ENCODE data around the gene STAB2.
A peak's percentile ranks its signal among the peaks of the same experiment; 100 is the strongest.

Gene STAB2

DNA sequence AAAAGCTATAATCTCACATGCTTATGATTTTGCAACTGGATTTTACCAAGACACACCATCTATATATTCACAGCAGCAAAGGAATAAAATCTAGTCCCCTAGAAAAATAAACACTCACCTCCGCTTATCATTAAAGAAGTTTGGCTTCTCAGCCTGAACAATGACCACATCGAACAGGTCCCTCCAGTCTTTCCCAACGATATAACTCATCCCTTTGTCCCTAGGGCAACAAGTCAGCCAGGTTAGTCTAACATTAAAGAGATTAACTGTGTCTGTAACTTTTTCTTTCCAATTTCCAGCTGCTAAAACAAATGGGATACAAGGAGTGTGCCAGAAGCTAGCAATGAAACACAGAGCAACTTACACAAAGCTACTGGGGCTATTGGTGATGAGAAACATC, 206.0 kb downstream of the STAB2 start:
- H3K27me3 ChIP-seq (ENCODE audit: control insufficient read depth in 1 of 2, insufficient read depth in 2 of 2, low read length in 2 of 2), result no peaks in the 10 kb centered on the region
- H3K36me3 ChIP-seq (ENCODE audit: control insufficient read depth in 2 of 2, insufficient read depth in 2 of 2, low read length in 2 of 2), result peaks cover 33 to 58% of the 10 kb centered on the region in 2 donors
- H3K9me3 ChIP-seq (ENCODE audit: control insufficient read depth in 2 of 2, low read length in 2 of 2), result no peaks in the 10 kb centered on the region
- no peak overlapping the region for H3K9ac ChIP-seq (ENCODE audit: low read length in 2 of 2)
- peaks cover 9% of the 10 kb centered on the region for H3K4me1 ChIP-seq (ENCODE audit: control insufficient read depth, insufficient read depth, low read length)
- no peak overlapping the region for H3K4me3 ChIP-seq (ENCODE audit: low read length in 2 of 2)
- no peak overlapping the region for H3K27ac ChIP-seq (ENCODE audit: low read length)

DNA sequence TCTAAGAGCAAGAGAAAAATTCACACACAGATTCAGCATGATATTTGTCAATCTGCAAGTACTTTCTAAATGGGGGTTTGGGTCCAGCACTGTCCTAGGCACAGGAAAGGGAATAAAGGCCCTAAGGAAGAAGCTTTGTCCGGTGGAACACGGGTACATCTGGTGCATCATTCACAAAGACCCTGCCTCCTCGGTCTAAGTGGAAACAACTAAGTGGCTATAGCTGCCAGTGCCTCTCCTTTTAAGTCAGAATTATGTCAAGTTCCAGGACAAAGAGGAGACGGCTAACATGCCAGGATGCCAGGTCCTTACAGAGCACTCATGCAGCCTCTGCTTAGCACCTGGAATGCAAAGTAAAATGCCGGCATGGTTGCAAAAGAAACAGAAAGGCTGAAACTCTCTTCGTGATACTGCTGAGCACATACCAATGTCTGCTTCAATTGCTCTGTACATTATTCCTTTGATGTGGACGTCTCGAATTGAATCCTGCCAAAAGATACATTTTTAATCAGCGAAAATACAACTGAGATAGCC, 206.5 kb downstream of the STAB2 start:
- no peaks in the 10 kb centered on the region for H3K9me3 ChIP-seq (ENCODE audit: control insufficient read depth in 2 of 2, low read length in 2 of 2)
- H3K4me3 ChIP-seq (ENCODE audit: low read length in 2 of 2), result no peak overlapping the region
- no peak overlapping the region for H3K27ac ChIP-seq (ENCODE audit: low read length)
- no peak overlapping the region for H3K9ac ChIP-seq (ENCODE audit: low read length in 2 of 2)
- peaks cover 35 to 58% of the 10 kb centered on the region in 2 donors for H3K36me3 ChIP-seq (ENCODE audit: control insufficient read depth in 2 of 2, insufficient read depth in 2 of 2, low read length in 2 of 2)
- peaks cover 9% of the 10 kb centered on the region for H3K4me1 ChIP-seq (ENCODE audit: control insufficient read depth, insufficient read depth, low read length)
- no peaks in the 10 kb centered on the region for H3K27me3 ChIP-seq (ENCODE audit: control insufficient read depth in 1 of 2, insufficient read depth in 2 of 2, low read length in 2 of 2)

DNA sequence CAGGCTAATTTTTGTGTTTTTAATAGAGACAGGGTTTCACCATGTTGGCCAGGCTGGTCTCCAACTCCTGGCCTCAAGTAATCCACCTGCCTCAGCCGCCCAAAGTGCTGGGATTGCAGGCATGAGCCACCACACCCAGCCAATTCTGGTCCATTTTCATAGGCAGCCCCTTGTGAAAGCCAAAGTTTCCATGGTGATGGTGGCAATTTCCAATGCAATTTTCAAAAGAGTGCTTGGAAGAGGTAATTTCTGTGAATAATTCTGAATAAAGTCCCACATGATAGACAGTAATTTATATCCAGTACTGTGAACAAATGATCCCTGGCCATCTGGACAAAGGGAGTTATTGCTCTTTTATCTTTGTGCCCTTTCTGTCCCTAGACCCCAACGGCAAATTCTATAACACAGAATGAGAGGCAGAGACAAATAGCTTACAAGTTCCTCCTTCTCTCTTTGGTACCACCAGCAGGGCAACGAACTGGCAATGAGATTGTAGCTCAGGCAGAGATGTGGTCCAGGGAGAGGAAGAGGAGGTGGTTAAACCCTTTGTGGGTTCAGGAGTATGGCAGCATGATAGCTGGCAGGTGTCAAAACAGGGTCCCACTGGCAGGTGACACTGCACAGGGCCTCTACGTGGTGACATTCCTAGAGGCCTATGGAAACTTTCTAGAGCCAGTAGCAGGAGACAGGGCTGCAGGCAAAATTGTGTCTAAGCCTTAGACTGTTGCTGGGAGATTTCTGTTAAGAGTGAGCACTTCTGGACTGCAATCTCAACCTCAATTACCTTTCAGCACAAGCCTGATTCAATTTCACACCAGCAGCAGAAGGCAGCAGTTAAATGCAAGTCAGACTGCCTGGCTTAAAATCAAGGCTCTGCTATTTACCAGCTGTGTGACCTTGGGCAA, 207.5 kb downstream of the STAB2 start:
- Histone ChIP-seq H3K27ac (ENCODE audit: low read length) (no peak overlapping the region), H3K9me3 (ENCODE audit: control insufficient read depth in 2 of 2, low read length in 2 of 2) (no peaks in the 10 kb centered on the region), H3K9ac (ENCODE audit: low read length in 2 of 2) (no peak overlapping the region), H3K4me1 (ENCODE audit: control insufficient read depth, insufficient read depth, low read length) (peaks cover 11% of the 10 kb centered on the region), H3K27me3 (ENCODE audit: control insufficient read depth in 1 of 2, insufficient read depth in 2 of 2, low read length in 2 of 2) (no peaks in the 10 kb centered on the region), H3K4me3 (ENCODE audit: low read length in 2 of 2) (no peak overlapping the region), H3K36me3 (ENCODE audit: control insufficient read depth in 2 of 2, insufficient read depth in 2 of 2, low read length in 2 of 2) (peaks cover 35 to 54% of the 10 kb centered on the region in 2 donors)

DNA sequence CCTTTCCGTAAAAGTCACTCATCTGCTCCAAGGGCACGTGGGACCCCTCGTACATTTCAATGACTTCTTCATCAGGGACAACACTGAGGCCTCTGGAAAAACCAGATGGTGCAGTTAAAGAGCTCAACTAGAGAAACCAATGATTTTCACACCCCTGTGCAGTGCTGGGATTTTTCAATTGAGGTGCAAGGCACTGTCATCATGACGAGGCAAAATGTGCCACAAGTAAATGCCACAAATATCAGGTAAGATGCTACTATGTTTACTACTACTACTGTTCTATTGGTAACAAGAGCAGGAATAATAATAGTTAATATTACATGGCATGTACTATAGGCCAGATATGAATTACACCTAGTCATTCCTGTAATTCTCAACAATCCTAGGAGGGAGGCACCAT, 211.5 kb downstream of the STAB2 start:
- no peak overlapping the region for H3K4me3 ChIP-seq (ENCODE audit: low read length in 2 of 2)
- no peaks in the 10 kb centered on the region for H3K9me3 ChIP-seq (ENCODE audit: control insufficient read depth in 2 of 2, low read length in 2 of 2)
- no peak overlapping the region for H3K27ac ChIP-seq (ENCODE audit: low read length)
- peaks cover 16 to 36% of the 10 kb centered on the region in 2 donors for H3K36me3 ChIP-seq (ENCODE audit: control insufficient read depth in 2 of 2, insufficient read depth in 2 of 2, low read length in 2 of 2)
- no peaks in the 10 kb centered on the region for H3K27me3 ChIP-seq (ENCODE audit: control insufficient read depth in 1 of 2, insufficient read depth in 2 of 2, low read length in 2 of 2)
- peaks cover 34% of the 10 kb centered on the region for H3K4me1 ChIP-seq (ENCODE audit: control insufficient read depth, insufficient read depth, low read length)
- H3K9ac ChIP-seq (ENCODE audit: low read length in 2 of 2), result no peak overlapping the region

DNA sequence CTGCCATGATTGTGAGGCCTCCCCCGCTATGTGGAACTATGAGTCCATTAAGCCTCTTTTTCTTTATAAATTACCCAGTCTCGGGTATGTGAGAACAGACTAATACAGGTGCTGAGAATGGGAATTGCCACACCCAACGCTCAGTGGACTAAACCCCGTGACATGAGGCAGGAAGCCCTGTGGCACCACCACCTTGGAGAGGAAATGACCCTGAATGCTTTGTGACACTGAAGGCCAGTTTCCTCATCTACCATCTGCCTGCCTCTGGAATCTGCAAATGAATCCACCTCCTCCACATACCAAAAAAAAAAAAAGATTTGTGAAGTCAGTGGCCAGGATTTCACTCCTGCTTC, 212.4 kb downstream of the STAB2 start:
- Histone ChIP-seq H3K9me3 (ENCODE audit: control insufficient read depth in 2 of 2, low read length in 2 of 2) (no peaks in the 10 kb centered on the region), H3K4me3 (ENCODE audit: low read length in 2 of 2) (no peak overlapping the region), H3K9ac (ENCODE audit: low read length in 2 of 2) (no peak overlapping the region), H3K36me3 (ENCODE audit: control insufficient read depth in 2 of 2, insufficient read depth in 2 of 2, low read length in 2 of 2) (peaks cover 14 to 30% of the 10 kb centered on the region in 2 donors), H3K4me1 (ENCODE audit: control insufficient read depth, insufficient read depth, low read length) (peaks cover 32% of the 10 kb centered on the region), H3K27ac (ENCODE audit: low read length) (no peak overlapping the region), H3K27me3 (ENCODE audit: control insufficient read depth in 1 of 2, insufficient read depth in 2 of 2, low read length in 2 of 2) (no peaks in the 10 kb centered on the region)

DNA sequence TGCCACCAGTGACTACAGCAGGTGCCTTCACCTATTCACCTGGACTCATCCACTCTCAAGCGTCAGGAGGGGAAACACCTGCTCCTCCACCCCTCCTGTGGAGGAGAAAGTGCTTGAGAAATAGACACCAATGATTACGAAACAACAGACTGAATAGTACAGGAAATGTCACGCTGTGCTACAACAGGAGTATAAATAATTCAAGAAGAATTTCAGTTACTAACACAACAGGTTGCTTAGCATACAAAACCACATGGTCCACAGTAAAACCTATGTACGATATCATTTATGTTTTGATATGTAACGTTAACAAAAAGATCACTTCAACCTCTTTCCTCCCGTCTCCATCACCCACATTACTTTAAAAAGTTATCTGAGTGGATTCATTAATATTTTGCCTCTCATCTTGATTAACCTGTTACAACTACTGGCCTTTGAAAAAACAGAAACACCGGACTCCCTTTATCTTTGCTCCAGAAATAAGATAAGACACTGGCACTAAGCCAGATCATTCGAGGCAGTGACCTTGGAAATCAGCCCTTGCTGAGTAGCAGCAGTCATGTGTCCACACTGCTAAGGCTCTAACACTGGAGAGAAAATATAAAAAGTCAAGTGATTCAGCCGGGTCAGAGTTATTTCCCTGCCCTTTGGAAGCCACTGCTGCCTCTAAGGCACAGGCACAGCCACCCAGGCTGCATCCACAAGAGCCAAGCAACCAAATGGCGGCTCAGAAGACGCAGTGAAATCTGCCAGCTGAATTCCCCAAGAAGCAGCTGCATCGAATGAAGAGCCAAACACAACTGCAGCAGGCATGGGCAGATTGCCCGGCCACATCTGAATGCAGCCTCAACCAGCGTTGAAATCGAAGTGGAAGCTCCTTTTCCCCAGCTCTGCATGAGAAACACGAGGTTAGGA, 213.0 kb downstream of the STAB2 start:
- Histone ChIP-seq H3K9ac (ENCODE audit: low read length in 2 of 2) (peak overlapping the region; percentile 8 to 47), H3K4me1 (ENCODE audit: control insufficient read depth, insufficient read depth, low read length) (peaks cover 29% of the 10 kb centered on the region), H3K27ac (ENCODE audit: low read length) (peak overlapping the region; percentile 71), H3K27me3 (ENCODE audit: control insufficient read depth in 1 of 2, insufficient read depth in 2 of 2, low read length in 2 of 2) (no peaks in the 10 kb centered on the region), H3K9me3 (ENCODE audit: control insufficient read depth in 2 of 2, low read length in 2 of 2) (no peaks in the 10 kb centered on the region), H3K36me3 (ENCODE audit: control insufficient read depth in 2 of 2, insufficient read depth in 2 of 2, low read length in 2 of 2) (peaks cover 14 to 25% of the 10 kb centered on the region in 2 donors), H3K4me3 (ENCODE audit: low read length in 2 of 2) (peak overlapping the region in 1 of 2 donors; percentile 55)

DNA sequence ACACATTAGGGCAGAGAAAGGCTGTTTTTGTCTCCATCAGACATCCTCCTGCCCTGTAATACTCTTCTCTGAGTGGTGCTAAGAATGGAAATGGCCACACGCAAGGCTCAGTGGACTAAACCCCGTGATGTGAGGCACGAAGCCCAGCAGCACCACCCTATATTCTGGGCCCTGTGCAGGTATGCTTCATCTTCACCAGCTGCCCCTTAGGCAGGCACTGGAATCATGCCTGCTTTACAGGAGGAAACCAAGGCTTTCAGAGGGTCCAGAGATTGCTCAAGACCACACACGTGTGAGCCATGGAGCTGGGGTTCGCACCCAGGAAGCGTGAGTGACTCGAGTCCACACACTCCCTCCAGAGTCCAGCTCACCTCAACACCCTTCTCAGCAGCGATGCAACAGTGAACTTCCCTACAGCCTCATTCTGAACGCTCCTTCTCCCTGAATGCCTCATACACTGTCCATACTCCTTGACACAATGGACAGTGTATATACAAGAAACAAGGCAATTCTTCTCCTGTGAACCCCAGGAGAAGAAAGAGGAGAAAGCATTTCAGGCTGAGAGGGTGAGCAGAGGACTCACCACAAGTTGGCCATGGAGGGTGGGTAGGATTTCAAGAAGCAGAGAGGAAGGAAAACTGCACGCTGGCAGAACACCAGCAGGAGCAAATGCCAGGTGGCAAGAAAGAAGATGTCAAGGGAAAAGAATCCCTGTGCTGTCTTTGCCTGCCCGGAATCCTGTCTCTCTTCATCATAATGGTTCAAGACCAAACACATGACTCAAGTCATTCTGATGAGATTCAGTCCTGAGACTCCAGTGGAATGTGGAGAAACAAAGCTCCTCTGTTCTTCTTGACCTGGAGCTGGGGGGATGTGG, 214.9 kb downstream of the STAB2 start:
- peak overlapping the region; percentile 38 for H3K27ac ChIP-seq (ENCODE audit: low read length)

DNA sequence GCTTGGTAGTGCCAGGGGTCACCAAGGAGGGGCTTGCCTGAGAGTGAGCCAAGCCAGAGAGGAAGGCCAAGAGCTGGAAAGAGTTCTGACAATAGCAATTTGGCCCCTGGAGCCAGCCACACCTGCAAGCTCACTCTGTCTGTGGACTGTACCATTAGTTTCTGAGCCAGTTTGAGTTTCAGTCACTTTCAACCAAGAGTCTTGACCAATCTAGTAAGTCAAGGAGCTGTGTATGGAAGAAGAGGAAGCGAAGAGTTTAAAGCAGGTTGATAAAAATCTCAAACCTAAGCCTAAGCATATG, 215.5 kb downstream of the STAB2 start:
- Histone ChIP-seq H3K4me1 (ENCODE audit: control insufficient read depth, insufficient read depth, low read length) (peaks cover 43% of the 10 kb centered on the region), H3K27me3 (ENCODE audit: control insufficient read depth in 1 of 2, insufficient read depth in 2 of 2, low read length in 2 of 2) (no peaks in the 10 kb centered on the region), H3K4me3 (ENCODE audit: low read length in 2 of 2) (no peak overlapping the region), H3K27ac (ENCODE audit: low read length) (peak overlapping the region; percentile 38), H3K9ac (ENCODE audit: low read length in 2 of 2) (no peak overlapping the region), H3K36me3 (ENCODE audit: control insufficient read depth in 2 of 2, insufficient read depth in 2 of 2, low read length in 2 of 2) (peaks cover 15 to 18% of the 10 kb centered on the region in 2 donors), H3K9me3 (ENCODE audit: control insufficient read depth in 2 of 2, low read length in 2 of 2) (no peaks in the 10 kb centered on the region)

More for the DNA sequence above, 214.9 kb downstream of the STAB2 start:
- H3K4me3 ChIP-seq (ENCODE audit: low read length in 2 of 2), result no peak overlapping the region
- peaks cover 39% of the 10 kb centered on the region for H3K4me1 ChIP-seq (ENCODE audit: control insufficient read depth, insufficient read depth, low read length)
- no peak overlapping the region for H3K9ac ChIP-seq (ENCODE audit: low read length in 2 of 2)
- no peaks in the 10 kb centered on the region for H3K9me3 ChIP-seq (ENCODE audit: control insufficient read depth in 2 of 2, low read length in 2 of 2)
- H3K27me3 ChIP-seq (ENCODE audit: control insufficient read depth in 1 of 2, insufficient read depth in 2 of 2, low read length in 2 of 2), result no peaks in the 10 kb centered on the region
- peaks cover 15 to 18% of the 10 kb centered on the region in 2 donors for H3K36me3 ChIP-seq (ENCODE audit: control insufficient read depth in 2 of 2, insufficient read depth in 2 of 2, low read length in 2 of 2)

DNA sequence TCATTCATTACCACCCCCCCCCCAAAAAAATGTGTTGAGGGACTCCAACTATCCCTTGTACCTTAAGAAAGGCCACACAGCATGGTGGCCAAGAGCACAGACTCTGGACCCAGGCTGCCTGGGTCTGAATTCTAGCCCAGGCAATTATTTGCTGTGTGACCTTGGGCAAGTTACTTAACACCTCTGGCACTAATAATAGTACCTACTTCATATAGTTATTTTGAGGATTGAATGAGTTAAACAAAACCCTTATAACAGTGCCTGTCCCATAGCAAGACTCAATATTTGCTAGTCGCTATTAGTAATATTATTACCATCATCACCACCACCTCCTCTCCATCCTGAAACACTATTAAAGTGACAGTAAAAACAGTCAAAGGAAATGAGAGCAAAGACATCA, 216.8 kb downstream of the STAB2 start:
- Histone ChIP-seq H3K4me3 (ENCODE audit: low read length in 2 of 2) (no peak overlapping the region), H3K4me1 (ENCODE audit: control insufficient read depth, insufficient read depth, low read length) (peaks cover 53% of the 10 kb centered on the region), H3K9me3 (ENCODE audit: control insufficient read depth in 2 of 2, low read length in 2 of 2) (no peaks in the 10 kb centered on the region), H3K36me3 (ENCODE audit: control insufficient read depth in 2 of 2, insufficient read depth in 2 of 2, low read length in 2 of 2) (peaks cover 10 to 17% of the 10 kb centered on the region in 2 donors), H3K27me3 (ENCODE audit: control insufficient read depth in 1 of 2, insufficient read depth in 2 of 2, low read length in 2 of 2) (no peaks in the 10 kb centered on the region), H3K9ac (ENCODE audit: low read length in 2 of 2) (no peak overlapping the region), H3K27ac (ENCODE audit: low read length) (no peak overlapping the region)
